HPDE6-E6E7 (cell line): ENCODE data around the gene RAB25.
"Not testable (repeated sequence)": the region's sequence is repeated elsewhere in the genome, so short reads cannot be mapped to it uniquely, and the experiment has no call there.

ENCODE experiments used
- DNase-seq: peaks from one replicate; pipeline ENCODE4 v3.0.0; 2011; ENCODE audit warnings: missing footprints; ENCODE audit errors: extremely low spot score

RAB25 gene

DNA sequence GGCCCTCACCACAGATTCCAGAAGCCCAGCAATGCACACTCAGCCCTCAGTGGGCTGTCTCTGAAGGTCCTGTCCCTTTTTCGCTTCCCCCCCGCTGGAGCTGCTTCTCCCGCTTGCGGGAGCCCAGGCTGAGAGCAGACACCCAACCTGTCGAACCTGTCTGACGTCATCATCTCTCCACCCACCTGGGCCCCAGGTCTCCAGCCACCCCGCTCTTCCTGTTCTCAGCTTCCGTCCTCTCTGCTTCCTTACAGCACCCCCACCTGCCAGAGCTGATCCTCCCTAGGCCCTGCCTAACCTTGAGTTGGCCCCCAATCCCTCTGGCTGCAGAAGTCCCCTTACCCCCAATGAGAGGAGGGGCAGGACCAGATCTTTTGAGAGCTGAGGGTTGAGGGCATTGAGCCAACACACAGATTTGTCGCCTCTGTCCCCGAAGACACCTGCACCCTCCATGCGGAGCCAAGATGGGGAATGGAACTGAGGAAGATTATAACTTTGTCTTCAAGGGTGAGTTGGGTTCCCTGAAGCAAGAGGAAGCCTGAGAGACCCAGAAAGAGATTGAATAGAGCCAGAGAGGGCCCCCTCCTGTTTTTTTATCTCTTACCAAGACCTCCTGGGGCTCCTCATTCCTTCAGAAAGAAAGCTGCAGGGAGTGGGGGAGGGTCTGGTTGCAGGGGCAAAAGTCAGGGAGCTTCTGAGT, at the start of gene RAB25:
Gene RAB25 (plus strand): TSS at position 224 of the 700 bp plus-strand sequence. CDS start 241 bp downstream, at position 465.
- DNase-seq = peak; percentile 99

DNA sequence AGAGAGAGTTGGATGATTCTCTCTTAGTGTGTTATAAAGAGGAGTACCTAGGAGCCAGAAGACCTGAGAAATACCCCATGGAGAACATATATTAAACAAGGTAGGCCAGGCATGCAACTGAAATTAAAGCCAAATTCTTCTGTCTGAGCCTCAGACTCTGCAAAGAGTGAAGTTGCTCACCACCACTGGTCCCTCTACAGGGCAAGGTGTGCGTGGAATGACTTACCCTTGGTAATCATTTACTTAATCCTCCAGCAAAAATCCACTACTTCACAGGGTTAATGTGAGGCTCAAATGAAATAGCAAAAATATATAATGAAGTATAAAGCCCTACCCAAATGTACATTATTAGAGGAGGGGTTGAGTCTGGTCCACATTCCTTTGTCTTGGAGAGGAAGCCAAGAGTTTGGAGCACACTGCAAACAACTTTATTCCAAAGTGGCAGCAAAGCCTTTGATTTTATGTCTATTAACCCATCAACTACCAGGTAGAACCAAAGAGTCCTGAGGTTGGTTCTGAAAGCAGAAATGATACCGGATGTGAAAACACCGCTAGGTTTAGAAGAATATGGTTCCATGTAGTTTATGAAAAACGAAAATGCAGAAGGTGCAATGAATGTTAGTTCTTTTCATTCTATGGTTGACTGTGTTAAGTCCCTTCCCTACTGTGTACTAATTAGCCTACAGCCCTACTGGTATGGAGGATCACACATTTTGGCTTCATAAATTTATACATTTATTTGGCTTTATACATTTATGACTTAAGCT, 48.7 kb upstream of the RAB25 start:
- no peak for DNase-seq

DNA sequence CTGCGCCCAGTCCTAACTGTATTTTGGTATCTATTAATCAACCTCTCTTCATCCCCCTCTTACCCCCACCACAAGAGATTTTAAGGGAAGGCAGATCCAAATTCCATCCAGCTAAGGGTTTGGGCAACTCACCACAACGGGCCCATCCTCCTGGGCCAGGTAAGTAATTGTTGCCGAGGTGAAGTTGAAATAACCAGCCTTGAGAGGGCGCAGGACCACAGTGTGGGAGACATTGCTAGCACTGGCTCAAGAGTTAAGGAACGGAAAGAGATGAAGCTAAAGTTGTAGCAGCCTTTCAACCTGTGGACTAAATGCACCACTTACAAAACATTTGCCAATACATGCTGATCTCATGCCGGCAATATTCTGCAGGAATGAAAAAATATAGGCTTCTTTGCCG, 46.1 kb upstream of the RAB25 start:
- DNase-seq = no peak

DNA sequence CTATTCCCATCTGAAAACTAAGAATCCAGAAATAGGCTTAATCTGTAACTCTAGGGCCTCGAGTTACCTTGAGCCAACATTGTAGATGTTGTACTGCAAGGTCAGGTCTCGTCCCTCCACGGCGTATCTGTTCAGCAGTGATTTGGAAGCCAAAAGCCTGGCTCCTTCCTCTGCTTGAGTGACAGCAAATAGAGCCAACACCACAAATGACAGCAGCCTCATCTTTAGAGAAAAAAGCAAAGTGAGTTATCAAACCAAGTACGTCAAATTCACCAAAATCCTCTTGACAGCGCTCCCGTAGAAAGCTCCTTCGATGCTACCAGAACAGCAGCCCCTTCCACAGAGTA, 41.0 kb upstream of the RAB25 start:
- DNase-seq = no peak

DNA sequence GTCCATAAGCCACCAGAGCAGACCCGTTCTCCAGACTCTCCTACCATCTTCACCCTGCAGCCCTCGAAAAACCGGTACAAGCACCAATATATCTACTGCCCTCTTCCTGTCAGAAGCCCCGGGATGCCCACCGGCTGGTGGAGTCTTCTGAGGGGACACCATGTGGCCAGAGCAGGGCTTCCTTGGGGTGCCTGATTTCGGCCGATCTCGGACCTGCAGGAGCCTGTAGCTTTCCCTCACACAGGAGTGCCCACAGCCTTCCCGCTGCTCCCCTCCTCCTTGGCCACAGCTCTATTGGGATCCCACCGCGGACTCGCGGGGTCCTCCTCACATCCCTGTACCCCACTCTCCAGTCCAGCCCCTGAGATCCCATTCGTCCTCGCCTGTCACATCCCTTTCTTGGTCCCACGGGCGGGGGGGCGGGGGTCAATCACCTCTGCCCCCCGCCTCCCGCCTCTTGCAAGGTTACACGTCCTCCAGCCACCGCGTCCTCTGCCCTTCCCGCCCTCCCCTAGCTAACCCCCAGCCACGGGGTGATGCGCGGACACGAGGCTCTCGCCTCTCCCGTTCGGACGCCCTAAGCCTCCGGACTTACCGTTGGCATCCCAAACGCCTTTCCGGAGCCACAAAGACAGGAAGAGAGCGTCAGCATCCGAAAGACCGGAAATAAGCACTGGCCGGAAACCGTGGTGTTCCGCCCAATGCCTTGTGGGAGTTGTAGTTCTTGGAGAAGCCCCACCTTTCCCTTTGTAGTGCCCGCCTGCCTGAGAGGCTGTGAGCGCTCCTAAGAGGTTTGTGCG, 40.5 kb upstream of the RAB25 start, which contains the start of gene SSR2:
Gene SSR2 (minus strand): TSS at position 659 of the 800 bp plus-strand sequence. CDS start 784 bp downstream, outside the sequence.
- DNase-seq = peak; percentile 97

DNA sequence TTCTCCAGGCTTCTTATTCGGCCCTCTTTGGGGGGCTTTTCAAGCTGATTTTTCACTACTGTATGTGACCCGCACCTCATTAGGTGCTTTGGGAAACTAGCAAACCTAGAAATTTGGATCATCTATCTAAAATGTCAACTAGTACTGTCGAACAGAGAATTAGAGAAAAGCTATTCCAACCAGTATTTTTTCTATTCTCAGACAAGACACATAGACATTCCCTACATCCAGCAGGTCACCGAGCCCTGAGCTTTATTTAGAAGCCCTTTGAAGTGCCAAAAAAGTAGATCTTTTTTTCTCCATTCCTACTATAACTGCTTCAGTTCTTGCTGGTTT, 39.9 kb upstream of the RAB25 start:
- DNase-seq = no peak

DNA sequence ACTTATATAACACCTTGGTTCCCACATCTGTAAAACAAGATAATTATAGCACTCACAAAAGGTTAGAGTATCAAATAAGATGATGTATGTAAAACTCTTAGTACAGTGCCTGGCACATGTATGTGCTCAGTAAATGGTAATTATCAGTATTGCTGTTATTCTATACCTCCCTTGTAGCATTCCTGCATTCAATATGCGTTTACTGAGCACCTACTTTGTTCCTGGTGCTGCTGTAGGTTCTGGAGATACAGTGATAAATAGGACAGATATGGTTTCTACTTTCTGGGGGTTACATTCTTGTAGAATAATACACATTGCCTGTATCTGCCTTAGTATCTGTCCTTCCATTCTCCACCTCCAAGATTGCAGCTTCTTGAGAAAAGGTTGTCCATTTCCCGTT, 39.0 kb upstream of the RAB25 start:
- no peak for DNase-seq

DNA sequence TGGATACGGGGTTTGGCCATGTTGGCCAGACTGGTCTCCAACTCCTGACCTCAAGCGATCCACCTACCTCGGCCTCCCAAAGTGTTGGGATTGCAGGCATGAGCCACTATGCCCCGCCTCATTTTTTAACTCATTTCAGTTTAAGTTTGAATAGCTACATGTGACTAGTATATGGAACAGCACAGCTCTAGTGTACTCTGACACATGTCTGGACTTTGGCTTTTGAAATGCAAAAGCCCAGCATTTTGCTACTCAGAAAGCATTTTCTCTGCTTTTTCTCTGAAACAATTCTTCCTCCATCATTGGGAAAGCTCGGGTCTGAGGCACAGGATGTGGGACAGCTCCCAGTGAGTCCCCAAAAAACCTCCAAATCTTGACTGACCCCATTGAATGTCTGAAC, 36.2 kb upstream of the RAB25 start:
- DNase-seq = no peak

DNA sequence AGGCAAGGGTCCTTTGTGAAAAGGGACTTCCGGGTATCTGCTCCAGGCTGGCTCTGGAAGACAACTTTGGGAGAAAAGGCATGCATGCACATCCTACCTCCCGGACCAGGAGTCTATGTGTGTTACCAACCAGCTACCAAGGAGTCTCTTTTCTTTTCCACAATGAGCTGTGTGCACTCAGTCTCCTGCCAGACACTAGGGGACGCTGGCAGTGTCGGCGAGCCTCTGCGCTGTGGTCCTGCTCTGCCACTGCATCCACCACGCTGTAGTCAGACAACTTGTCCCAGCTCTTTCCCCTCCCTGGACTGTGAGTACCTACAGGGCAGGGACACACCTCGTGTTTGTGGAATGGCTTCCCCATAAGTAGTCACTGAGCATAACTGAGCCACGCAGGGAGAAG, 35.1 kb upstream of the RAB25 start:
- no peak for DNase-seq

DNA sequence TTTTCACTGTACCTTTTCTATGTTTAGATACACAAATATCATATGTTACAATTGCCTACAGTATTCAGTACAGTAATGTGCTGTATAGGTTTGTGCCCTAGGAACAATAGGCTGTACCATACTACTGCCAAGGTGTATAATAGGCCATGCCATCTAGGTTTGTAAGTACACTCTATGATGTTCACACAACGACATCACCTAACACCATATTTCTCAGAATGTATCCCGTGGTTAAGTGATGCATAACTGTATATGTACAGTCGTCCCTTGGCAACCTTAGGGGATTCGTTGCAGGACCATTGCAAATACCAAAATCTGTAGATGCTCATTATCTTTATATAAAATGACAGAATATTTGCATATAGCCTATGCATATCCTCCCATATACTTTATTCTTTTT, 34.4 kb upstream of the RAB25 start:
- no peak for DNase-seq

DNA sequence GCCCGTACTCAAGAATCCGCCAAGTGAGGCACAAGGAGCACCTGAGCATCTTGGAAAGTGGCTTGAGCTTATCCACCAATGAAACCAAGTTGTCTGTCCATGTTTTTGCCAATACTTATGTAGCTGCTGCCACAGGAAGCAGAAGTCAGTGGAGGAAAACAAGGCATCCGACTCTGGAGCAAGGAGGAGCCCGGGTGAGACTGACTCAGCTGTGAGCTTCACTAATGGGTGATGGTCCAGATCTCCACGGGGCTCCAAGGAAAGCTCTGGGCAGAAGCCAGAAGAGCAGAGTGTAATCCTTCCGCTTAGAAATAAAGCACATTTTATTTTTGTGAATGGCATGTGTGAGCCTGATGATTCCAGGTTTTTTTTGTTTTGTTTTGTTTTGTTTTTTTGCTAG, 27.9 kb upstream of the RAB25 start:
- DNase-seq = no peak

DNA sequence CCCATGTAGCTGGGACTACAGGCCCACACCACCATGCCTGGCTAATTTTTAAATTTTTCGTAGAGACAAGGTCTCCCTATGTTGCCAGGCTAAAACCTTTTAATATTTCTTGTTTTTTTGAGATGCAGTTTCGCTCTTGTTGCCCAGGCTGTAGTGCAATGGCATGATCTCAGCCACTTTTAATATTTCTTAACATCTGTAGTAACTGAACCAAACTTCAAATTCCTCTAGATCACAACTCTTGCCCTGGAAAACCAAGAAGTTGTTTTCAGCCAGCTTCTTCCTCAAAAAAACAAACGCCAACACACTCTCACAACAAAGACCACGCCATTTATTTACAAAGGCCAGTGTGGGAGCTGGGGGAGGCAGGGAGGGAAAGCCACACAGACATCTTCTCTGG, 26.0 kb upstream of the RAB25 start:
- not testable (repeated sequence) for DNase-seq

DNA sequence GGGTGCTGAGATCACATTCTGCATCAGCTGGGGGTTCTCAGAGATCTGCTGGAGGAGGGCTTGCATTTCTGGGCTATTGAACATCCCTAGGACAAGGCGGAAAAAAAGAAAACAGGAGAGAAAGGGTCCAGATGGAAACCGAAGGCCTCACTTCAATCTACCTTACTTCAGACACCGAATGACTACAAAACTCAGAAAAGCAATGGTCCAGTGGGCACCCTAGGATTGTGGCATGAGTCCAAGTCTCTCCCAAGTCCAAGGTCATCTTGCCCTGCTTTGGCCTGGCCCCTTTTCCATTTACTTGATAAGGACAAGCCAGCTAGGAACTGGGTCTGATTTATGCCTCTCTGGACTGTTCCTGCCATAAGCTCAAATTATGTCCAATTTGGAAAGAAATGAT, 18.1 kb upstream of the RAB25 start:
- no peak for DNase-seq

DNA sequence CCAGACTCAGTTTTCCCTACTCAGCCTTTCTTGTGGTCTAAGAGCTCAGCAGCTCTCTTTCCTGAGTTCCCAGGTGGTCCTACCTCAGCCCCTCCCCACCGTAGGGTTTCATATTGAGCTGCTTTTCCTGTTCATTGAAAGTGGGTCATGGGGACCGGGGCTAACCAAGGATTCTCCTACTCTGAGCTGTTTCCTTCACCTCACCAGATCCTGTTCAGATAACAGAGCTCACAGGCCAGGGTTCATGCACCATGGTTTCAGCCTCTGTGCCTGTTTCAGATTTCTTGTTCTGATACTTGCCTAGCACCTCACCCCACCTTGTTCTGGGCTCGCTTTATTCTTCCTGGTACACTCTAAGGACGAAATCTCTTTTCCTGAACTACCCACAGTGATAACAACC, 15.9 kb upstream of the RAB25 start:
- DNase-seq = no peak

DNA sequence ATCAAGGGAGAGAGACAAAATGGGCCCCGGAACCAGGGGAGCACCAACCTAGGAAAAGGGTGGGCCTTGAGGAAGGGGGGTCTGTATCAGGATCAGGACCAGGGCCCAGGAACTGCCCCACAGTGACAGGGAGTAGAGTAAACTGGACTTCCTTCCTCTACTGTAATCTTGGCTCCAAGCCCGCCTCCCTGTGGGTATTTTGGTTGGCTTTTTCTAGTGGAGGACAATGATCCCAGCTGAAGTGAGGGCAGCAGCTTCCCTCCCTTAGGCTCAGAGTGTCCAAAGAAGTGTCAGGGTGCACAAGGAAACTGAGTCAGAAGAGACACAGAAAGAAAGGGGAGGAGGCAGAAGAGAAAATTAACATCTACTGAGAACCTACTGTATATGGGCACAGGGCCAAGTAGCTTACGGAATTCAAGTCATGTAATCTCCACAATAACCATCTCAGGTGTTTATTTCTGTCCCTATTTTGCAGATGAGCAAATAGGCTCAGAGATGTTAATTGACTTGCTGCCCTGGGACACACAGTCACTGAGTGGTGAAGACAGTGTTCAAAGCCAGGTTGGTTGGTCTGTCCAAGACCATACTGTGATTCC, 12.2 kb upstream of the RAB25 start:
- no peak for DNase-seq

DNA sequence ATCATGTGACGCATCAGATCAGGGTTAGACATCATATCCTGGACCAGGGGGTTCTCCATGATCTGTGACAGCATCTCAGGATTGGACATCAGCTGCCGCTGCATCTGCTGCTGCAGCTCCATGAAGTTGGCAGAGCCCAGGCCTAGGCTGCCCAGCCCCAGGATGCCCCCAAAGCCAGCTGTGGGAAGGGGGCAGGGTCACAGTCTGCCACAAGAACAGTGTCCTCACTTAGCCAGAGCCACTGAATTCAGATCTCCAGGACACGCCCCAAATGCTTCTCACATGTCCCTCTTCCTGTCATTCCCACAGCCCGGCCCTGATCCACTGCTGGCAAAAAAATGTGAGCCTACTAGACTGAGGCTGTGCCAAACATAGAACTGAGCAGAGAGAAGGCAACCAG, 10.6 kb upstream of the RAB25 start:
- no peak for DNase-seq

DNA sequence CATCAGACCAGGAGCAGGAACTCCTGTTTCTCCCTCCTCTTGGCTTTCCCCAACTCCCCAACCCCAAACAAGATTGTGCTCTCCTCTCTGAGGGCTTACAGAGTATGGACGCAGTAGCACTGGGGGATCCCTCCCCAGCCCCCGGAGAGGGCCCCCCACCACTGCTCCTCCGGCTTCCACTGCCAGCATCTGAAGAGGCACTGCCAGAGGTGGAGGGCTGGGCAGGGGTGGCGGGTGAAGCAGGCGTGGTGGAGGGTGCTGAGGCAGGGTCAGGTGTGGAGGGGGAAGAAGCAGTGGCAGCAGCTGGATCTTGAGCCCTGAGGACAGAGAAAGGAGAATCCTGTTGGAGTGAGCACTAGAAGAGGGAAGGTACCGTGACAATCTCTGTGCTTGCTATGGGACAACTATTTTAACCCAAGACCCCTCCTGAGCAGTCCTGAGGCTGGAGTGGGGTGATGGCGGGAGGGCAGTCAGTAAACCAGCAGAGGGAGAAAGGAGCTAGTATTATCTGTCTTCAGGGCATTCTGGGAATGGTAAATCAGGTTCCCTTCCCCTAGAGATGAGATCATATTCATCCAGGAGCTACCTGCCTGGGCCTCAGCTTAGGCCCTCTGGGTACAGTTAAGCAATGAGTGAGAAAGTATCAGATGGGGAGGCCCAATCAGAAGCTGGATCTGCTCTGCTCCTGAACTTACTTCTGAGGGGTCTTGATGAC, 9.8 kb upstream of the RAB25 start:
- DNase-seq = no peak

DNA sequence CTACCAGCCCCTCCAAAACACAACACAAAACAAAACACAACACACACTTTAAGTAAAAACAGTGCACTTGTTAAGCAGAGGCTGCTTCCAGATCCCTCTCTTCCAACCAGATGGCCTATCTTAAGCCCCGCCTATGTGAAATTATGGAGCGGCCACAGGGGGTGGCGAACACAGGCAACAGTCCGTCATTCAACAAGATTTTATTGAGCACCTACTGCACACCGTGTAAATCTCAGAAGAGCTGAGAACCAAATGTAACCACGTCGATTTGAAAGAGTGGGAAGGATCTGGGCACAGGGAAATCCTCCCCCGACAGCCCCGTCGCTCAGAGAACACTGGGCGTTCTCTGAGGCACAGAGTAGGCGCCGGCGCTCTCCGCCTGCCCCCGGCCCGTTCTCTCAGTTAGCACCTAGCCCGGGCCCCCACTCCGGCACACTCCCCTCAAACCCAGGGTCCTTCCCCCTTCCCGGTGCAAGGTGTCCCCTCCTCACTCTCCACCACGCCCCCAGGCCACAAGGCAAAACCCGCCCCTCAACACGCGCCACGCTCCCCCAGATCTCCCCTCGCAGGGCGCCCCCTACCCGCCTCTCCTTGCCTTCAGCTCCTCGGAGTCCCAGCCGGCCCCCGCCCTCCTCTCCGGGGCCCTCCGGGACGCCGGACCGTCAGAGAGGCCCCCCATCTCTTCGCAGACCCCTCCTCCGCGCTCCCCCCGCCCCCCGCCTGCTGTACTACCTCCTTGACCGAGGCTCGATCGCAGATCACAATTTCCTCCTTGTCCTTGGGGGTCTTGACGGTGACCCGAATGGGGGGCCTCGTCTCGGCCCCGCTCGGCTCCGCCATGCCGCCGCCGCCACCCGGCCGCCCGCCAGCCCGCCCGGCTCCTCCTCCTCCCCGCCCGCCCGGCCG, 7.8 kb upstream of the RAB25 start:
- peak; percentile 72 for DNase-seq

DNA sequence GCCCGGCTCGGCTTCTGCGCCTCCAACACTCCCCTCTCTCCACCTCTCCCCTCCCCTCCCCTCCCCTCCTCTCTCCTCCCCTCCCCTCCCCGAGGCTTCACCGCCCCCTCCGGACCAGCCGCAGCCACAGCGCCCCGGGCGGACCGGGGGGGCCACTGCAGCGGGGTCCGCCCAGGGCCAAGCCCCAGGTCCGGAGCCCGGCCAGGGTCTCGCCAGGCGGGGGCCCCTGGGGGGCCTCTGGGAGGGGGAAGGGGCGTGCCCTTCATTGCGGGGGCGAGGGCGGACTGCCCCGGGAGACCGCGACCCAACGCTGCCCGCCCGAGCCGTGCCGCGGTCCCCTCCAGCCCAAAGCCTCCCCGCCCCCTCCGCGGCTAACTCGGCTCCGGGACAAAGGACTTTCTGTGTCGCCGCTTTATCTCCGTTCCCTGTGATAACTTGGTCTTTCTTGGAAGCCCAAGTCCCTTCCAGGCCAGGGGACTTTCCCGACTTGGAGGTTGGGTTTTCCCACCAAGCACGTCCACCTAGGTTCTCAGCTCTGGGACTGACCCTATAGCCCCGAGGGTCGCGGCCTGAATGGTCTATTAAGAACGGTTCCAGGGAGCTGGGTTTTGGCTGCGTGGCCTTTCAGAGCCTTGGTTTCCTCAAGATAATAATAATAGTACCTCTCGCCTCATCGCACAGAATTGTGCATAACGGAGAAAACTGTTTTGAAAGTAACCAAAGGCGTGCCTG, 7.0 kb upstream of the RAB25 start, which contains the start of gene UBQLN4:
Gene UBQLN4 (minus strand): TSS at position 31 of the 732 bp plus-strand sequence. CDS start 97 bp downstream, outside the sequence.
- DNase-seq = peak; percentile 71
